Embryonic facial prominence (tissue), 1 donor: ENCODE data around the gene DOLK.
A peak's percentile ranks its signal among the peaks of the same experiment; 100 is the strongest.
"Not testable (repeated sequence)": the region's sequence is repeated elsewhere in the genome, so short reads cannot be mapped to it uniquely, and the experiment has no call there.

ENCODE experiments used
- DNase-seq: peaks from one replicate; pipeline ENCODE4 v3.0.0-alpha.2; 2016; ENCODE audit errors: extremely low spot score

Gene DOLK

GRCh38 chr9:128947527-128948301, at the start of gene DOLK, which contains the start of gene NUP188:
Gene DOLK (minus strand): TSS chr9:128947603. CDS start chr9:128947303, 300 bp downstream.
Gene NUP188 (plus strand): TSS chr9:128947699. CDS start chr9:128947720, 21 bp downstream.
- peak; percentile 82 for DNase-seq

GRCh38 chr9:128995791-128996190, 48.4 kb upstream of the DOLK start:
- no peak for DNase-seq

GRCh38 chr9:128992995-128993394, 45.6 kb upstream of the DOLK start:
- DNase-seq, result no peak

GRCh38 chr9:128987805-128988204, 40.4 kb upstream of the DOLK start:
- no peak for DNase-seq

- DNase-seq, result no peak
These were observed 39.3 kb upstream of the DOLK start for GRCh38 chr9:128986671-128987070.

- DNase-seq, result no peak
These were observed 36.1 kb upstream of the DOLK start for GRCh38 chr9:128983536-128983935.

- no peak for DNase-seq
These were observed 31.7 kb upstream of the DOLK start for GRCh38 chr9:128979111-128979510.

- DNase-seq, result no peak
These were observed 25.6 kb upstream of the DOLK start for GRCh38 chr9:128972956-128973355.

GRCh38 chr9:128969491-128969890, 22.1 kb upstream of the DOLK start:
- no peak for DNase-seq

GRCh38 chr9:128961403-128961802, 14.0 kb upstream of the DOLK start:
- DNase-seq, result not testable (repeated sequence)

- DNase-seq, result no peak
These were observed 201 bp downstream of the DOLK start for GRCh38 chr9:128947277-128947526.

GRCh38 chr9:128946571-128947276, 679 bp downstream of the DOLK start:
- DNase-seq, result no peak

GRCh38 chr9:128945798-128946501, 1.5 kb downstream of the DOLK start:
- DNase-seq, result no peak

GRCh38 chr9:128944966-128945365, 2.4 kb downstream of the DOLK start:
- not testable (repeated sequence) for DNase-seq

GRCh38 chr9:128943832-128944620, 3.4 kb downstream of the DOLK start:
- DNase-seq, result no peak

- DNase-seq, result no peak
These were observed 6.3 kb downstream of the DOLK start for GRCh38 chr9:128940946-128941755.

- no peak for DNase-seq
These were observed 7.0 kb downstream of the DOLK start for GRCh38 chr9:128940271-128940921.

GRCh38 chr9:128937310-128938165, 9.9 kb downstream of the DOLK start:
- no peak for DNase-seq

GRCh38 chr9:128936171-128936865, 11.1 kb downstream of the DOLK start:
- no peak for DNase-seq
